HCT116 (cell line): ENCODE results near the gene MYLK. TPM values are rescaled to one million over a fixed set of nuclear protein-coding genes. Genes with fewer than 3 reads are reported as not detected.

Experiments used
- ATAC-seq: fragments of 200-7000 bp; cut with Tn5 transposase; 2 replicates; pipeline ENCODE4 v1.9.1; 2020; ENCODE audit warnings: mild to moderate bottlenecking, moderate library complexity
- BruUV-seq: library from RNA; stranded (reverse); fragments of 400-500 nt; replicated peaks from 2 replicates; lab custom pipeline; 2021; lab: Mats Ljungman, UMichigan
- CTCF ChIA-PET: fragments of 300-600 bp; sonication (Branson Sonifier 250); formaldehyde crosslinking; loops from one replicate; lab custom pipeline; 2021; ENCODE audit warnings: antibody characterized with exemption; lab: Charles Lee
- POLR2A ChIA-PET: fragments of 300-600, 350-600 bp; sonication (Branson Sonifier 250); formaldehyde crosslinking; loops from one replicate; lab custom pipeline; 2021; ENCODE audit warnings: antibody characterized with exemption; lab: Charles Lee
- RAD21 ChIA-PET, 2 experiments: fragments of 300-600 bp; sonication (Branson Sonifier 250); formaldehyde crosslinking; loops; one replicate each; lab custom pipeline; 2023; ENCODE audit warnings: low total read pairs in 2 of 2; ENCODE audit not compliant: uncharacterized antibody in 2 of 2, unreplicated experiment in 2 of 2, low non-redundant PET in 1 of 2; lab: Charles Lee
- DNase-seq: peaks from one replicate; pipeline ENCODE4 v3.0.0-alpha.2; 2010; ENCODE audit warnings: low read depth, low spot score
- H2AFZ ChIP-seq: fragments of 200-600 bp; shearing (Covaris generic), sonication (generic); 2 replicates; pipeline ENCODE4 v1.6.1; 2017; ENCODE audit warnings: low read depth, mixed run types, mixed read lengths, antibody characterized with exemption, low read length; ENCODE audit not compliant: poor library complexity, severe bottlenecking
- H3K27ac ChIP-seq: 2 replicates; pipeline ENCODE4 v1.5.1; 2012; ENCODE audit warnings: low read depth, low read length
- H3K27me3 ChIP-seq: fragments of 200-600 bp; sonication (generic); 2 replicates; pipeline ENCODE4 v1.6.1; 2016; ENCODE audit warnings: mixed run types, low read length, mixed read lengths; ENCODE audit not compliant: insufficient read depth
- H3K36me3 ChIP-seq, 2 experiments: fragments of 200-500 bp in 1 of 2; fragments of 200-600 bp in 1 of 2; sonication (Bioruptor generic) in 1 of 2; sonication (generic) in 1 of 2; 2 replicates each; pipeline versions ENCODE4 v1.5.1 to v1.6.1; 2014 to 2016; ENCODE audit warnings: low read length in 2 of 2, inconsistent platforms in 1 of 2, mixed read lengths in 1 of 2, mixed run types in 1 of 2; ENCODE audit not compliant: insufficient read depth in 2 of 2, control insufficient read depth in 1 of 2
- H3K4me1 ChIP-seq, 2 experiments: fragments of 200-600 bp in 1 of 2; sonication (generic) in 1 of 2; 2 replicates each; pipeline versions ENCODE4 v1.5.1 to v1.6.1; 2012 to 2017; ENCODE audit warnings: low read length in 2 of 2, inconsistent platforms in 1 of 2, mild to moderate bottlenecking in 1 of 2, mixed read lengths in 1 of 2, mixed run types in 1 of 2, moderate library complexity in 1 of 2; ENCODE audit not compliant: insufficient read depth in 2 of 2, control insufficient read depth in 1 of 2
- H3K4me2 ChIP-seq: fragments of 200-600 bp; sonication (generic); 2 replicates; pipeline ENCODE4 v1.6.1; 2017; ENCODE audit warnings: mixed run types, low read length, mixed read lengths
- H3K4me3 ChIP-seq, 2 experiments: fragments of 200-600 bp in 1 of 2; sonication (generic) in 1 of 2; replicated peaks in 1 of 2; 2 replicates each; pipeline ENCODE4 v1.5.1; 2011 to 2016; ENCODE audit warnings: low read length in 2 of 2, control low read depth in 1 of 2, low read depth in 1 of 2, mild to moderate bottlenecking in 1 of 2, mixed read lengths in 1 of 2, mixed run types in 1 of 2
- H3K79me2 ChIP-seq: fragments of 200-600 bp; sonication (generic); 2 replicates; pipeline ENCODE4 v1.6.1; 2017; ENCODE audit warnings: mild to moderate bottlenecking, mixed run types, low read length, moderate library complexity, mixed read lengths; ENCODE audit not compliant: insufficient read depth
- H3K9ac ChIP-seq: fragments of 200-600 bp; sonication (generic); 2 replicates; pipeline ENCODE4 v1.6.1; 2016; ENCODE audit warnings: low read length, mixed read lengths
- H3K9me2 ChIP-seq: fragments of 200-600 bp; sonication (generic), shearing (Covaris generic); 2 replicates; pipeline ENCODE4 v1.6.1; 2017; ENCODE audit warnings: mixed run types, mild to moderate bottlenecking, moderate library complexity; ENCODE audit not compliant: insufficient read depth
- H3K9me3 ChIP-seq, 2 experiments: fragments of 200-500 bp in 1 of 2; fragments of 200-600 bp in 1 of 2; sonication (Bioruptor generic) in 1 of 2; sonication (generic) in 1 of 2; 2 replicates each; pipeline ENCODE4 v1.6.1; 2014 to 2017; ENCODE audit warnings: low read length in 2 of 2, mixed read lengths in 2 of 2, inconsistent platforms in 1 of 2, low read depth in 1 of 2, mild to moderate bottlenecking in 1 of 2, mixed run types in 1 of 2, moderate library complexity in 1 of 2; ENCODE audit not compliant: control insufficient read depth in 1 of 2, insufficient read depth in 1 of 2
- H4K20me1 ChIP-seq: fragments of 200-600 bp; sonication (generic), shearing (Covaris generic); 2 replicates; pipeline ENCODE4 v1.6.1; 2017; ENCODE audit warnings: mixed run types, mild to moderate bottlenecking, moderate library complexity; ENCODE audit not compliant: insufficient read depth
- ATF3 ChIP-seq: IDR thresholded peaks from 2 replicates; pipeline ENCODE4 v1.6.1; 2012
- CEBPB ChIP-seq: IDR thresholded peaks from 2 replicates; pipeline ENCODE4 v1.6.1; 2012; ENCODE audit warnings: low read depth
- CTCF ChIP-seq, 3 experiments: fragments of 200-600 bp in 1 of 3; sonication (generic) in 1 of 3; IDR thresholded peaks in 2 of 3; conservative IDR thresholded peaks in 1 of 3; 2 replicates each; pipeline ENCODE4 v1.5.1; 2012 to 2017; ENCODE audit warnings: low read depth in 2 of 3, low read length in 2 of 3, antibody characterized with exemption in 1 of 3, borderline replicate concordance in 1 of 3, control low read depth in 1 of 3, mild to moderate bottlenecking in 1 of 3, mixed read lengths in 1 of 3, mixed run types in 1 of 3, moderate library complexity in 1 of 3; ENCODE audit not compliant: insufficient read depth in 1 of 3
- EZH2 ChIP-seq: fragments of 200-600 bp; sonication (generic); IDR thresholded peaks from 2 replicates; pipeline ENCODE4 v1.6.1; 2017; ENCODE audit warnings: antibody characterized with exemption, mixed run types
- EZH2phosphoT487 ChIP-seq: fragments of 200-600 bp; IDR thresholded peaks from 2 replicates; pipeline ENCODE4 v1.6.1; 2018; ENCODE audit warnings: antibody characterized with exemption, borderline replicate concordance
- FOSL1 ChIP-seq: IDR thresholded peaks from 2 replicates; pipeline ENCODE4 v1.6.1; 2012; ENCODE audit warnings: low read depth
- MAX ChIP-seq: IDR thresholded peaks from 2 replicates; pipeline ENCODE4 v1.6.1; 2012
- POLR2A ChIP-seq: IDR thresholded peaks from 2 replicates; pipeline ENCODE4 v1.7.0; 2011; ENCODE audit warnings: borderline replicate concordance; ENCODE audit not compliant: insufficient read depth, insufficient read length; ENCODE audit errors: extremely low read depth
- REST ChIP-seq: IDR thresholded peaks from 2 replicates; pipeline ENCODE4 v1.6.1; 2012; ENCODE audit warnings: low read depth
- intact Hi-C: fragments of 100-400 bp; cut with micrococcal nuclease; formaldehyde crosslinking; loops from 2 replicates; pipeline ENCODE4 v1.10.0; 2022
- total RNA-seq: library from RNA; stranded (reverse); gene quantifications from one replicate; pipeline ENCODE4 v1.2.1, GENCODE V29; 2021; ENCODE audit not compliant: unreplicated experiment

MYLK gene
- total RNA-seq, 1 experiment from 2014 or later: 3.8 TPM

- Histone ChIP-seq H3K27ac (no peak overlapping the region), H3K9me2 (no peaks in the 10 kb centered on the region; the same call in 1 of the 2 replicates), H3K36me3 (no peaks in the 10 kb centered on the region), H3K27me3 (no peaks in the 10 kb centered on the region), H3K9ac (no peak overlapping the region), H2AFZ (no peak overlapping the region), H3K4me1 (no peaks in the 10 kb centered on the region), H3K4me2 (no peak overlapping the region), H4K20me1 (no peaks in the 10 kb centered on the region), H3K4me3 (no peak overlapping the region), H3K9me3 (no peaks in the 10 kb centered on the region), H3K79me2 (no peaks in the 10 kb centered on the region)
- intact Hi-C loops: loop anchor here (1.0 to 5.0 kb wide), 2 partner anchors 201 to 226 kb away; no protein-coding TSS in a partner anchor
- TF ChIP-seq CTCF (IDR thresholded peaks at IDR 0.05 in 2 of 3, conservative IDR thresholded peaks at IDR 0.05 in 1 of 3; ENCODE audit: borderline replicate concordance in 1 of 3, insufficient read depth in 1 of 3, low read depth in 2 of 3, low read length in 2 of 3): no peak
- no peak for TF ChIP-seq ATF3
- TF ChIP-seq POLR2A: no peak
- no peak for TF ChIP-seq EZH2phosphoT487
- TF ChIP-seq REST: no peak
- no peak for TF ChIP-seq MAX
- TF ChIP-seq FOSL1: no peak
- no peak for TF ChIP-seq CEBPB
- TF ChIP-seq EZH2: no peak
- BruUV-seq: no TSS peak
- ChIA-PET POLR2A (no interaction called here), CTCF (interaction anchor here (0.9 kb wide), 1 partner anchor 8 kb away, joined by 3 read pairs; no protein-coding TSS in a partner anchor), RAD21 (no interaction called here)
- no peak for DNase-seq
- ATAC-seq: no peak
These were observed 6.2 kb downstream of the MYLK start for GRCh38 chr3:123877965-123878364.
